Cardiac fibroblast (primary cell): Measurements from ENCODE around the gene DCAF5.

ENCODE experiments used
- DNase-seq, 2 donors: peaks; one replicate each; pipeline versions ENCODE4 v3.0.0 to v3.0.0-alpha.2; 2010; ENCODE audit warnings: low read depth in 2 of 2
- H3K4me3 ChIP-seq, 2 donors: replicated peaks in 1 of 2; 1 replicate in 1 of 2; 2 replicates in 1 of 2; pipeline ENCODE4 v1.5.1; 2011; ENCODE audit warnings: low read depth in 2 of 2, low read length in 2 of 2, mild to moderate bottlenecking in 2 of 2, moderate library complexity in 1 of 2
- CTCF ChIP-seq: IDR thresholded peaks from one replicate; pipeline ENCODE4 v1.5.1; 2011; ENCODE audit warnings: low read depth, mild to moderate bottlenecking, low read length, inconsistent platforms

DCAF5 gene

GRCh38 chr14:69091006-69091405, 61.9 kb downstream of the DCAF5 start:
- TF ChIP-seq CTCF = no peak
- no peak for DNase-seq
- H3K4me3 ChIP-seq = no peak overlapping the region

- H3K4me3 ChIP-seq = no peak overlapping the region
- peak; percentile 61 to 63 for DNase-seq
- TF ChIP-seq CTCF = peak; percentile 73
Observed at GRCh38 chr14:69090187-69090789, 62.6 kb downstream of the DCAF5 start.

GRCh38 chr14:69089046-69089445, 63.9 kb downstream of the DCAF5 start:
- DNase-seq = no peak
- TF ChIP-seq CTCF = no peak
- no peak overlapping the region for H3K4me3 ChIP-seq

- no peak overlapping the region for H3K4me3 ChIP-seq
- no peak for TF ChIP-seq CTCF
- DNase-seq = peak; percentile 45 to 56
Observed at GRCh38 chr14:69088586-69088985, 64.3 kb downstream of the DCAF5 start.

GRCh38 chr14:69087061-69087461, 65.9 kb downstream of the DCAF5 start:
- TF ChIP-seq CTCF = no peak
- no peak overlapping the region for H3K4me3 ChIP-seq
- peak; percentile 51 to 67 for DNase-seq

GRCh38 chr14:69086537-69086936, 66.4 kb downstream of the DCAF5 start:
- no peak for TF ChIP-seq CTCF
- DNase-seq = no peak
- no peak overlapping the region for H3K4me3 ChIP-seq

- no peak overlapping the region for H3K4me3 ChIP-seq
- DNase-seq = no peak
- no peak for TF ChIP-seq CTCF
Observed at GRCh38 chr14:69084023-69084422, 68.9 kb downstream of the DCAF5 start.
